ENCODE data around the gene CCDC188. TPM values are rescaled to one million over a fixed set of nuclear protein-coding genes. Genes with fewer than 3 reads are reported as not detected.

Gene CCDC188
- total RNA-seq, 1 experiment from 2014 or later: not detected

- no peak for TF ChIP-seq CTCF (conservative IDR thresholded peaks at IDR 0.05; ENCODE audit: low read depth, low read length)
- TF ChIP-seq EZH2 (IDR thresholded peaks at IDR 0.05; ENCODE audit: borderline replicate concordance, low read depth, low read length, poor library complexity, severe bottlenecking): no peak
- POLR2A ChIA-PET (ENCODE audit: low non-redundant PET): no interaction called here
- Histone ChIP-seq H3K36me3 (ENCODE audit: insufficient read depth, low read length, poor library complexity, severe bottlenecking) (no peaks in the 10 kb centered on the region), H3K27ac (ENCODE audit: low read depth, low read length, poor library complexity, severe bottlenecking) (no peak overlapping the region), H3K27me3 (replicated peaks; ENCODE audit: insufficient read depth, low read depth, low read length, poor library complexity) (no peaks in the 10 kb centered on the region), H3K4me3 (ENCODE audit: low read depth, low read length, poor library complexity, severe bottlenecking) (no peak overlapping the region), H3K4me1 (ENCODE audit: insufficient read depth, low read length, poor library complexity, severe bottlenecking) (no peaks in the 10 kb centered on the region), H3K9me3 (ENCODE audit: low read depth, low read length, poor library complexity, severe bottlenecking) (no peaks in the 10 kb centered on the region)
- CTCF ChIA-PET: no interaction called here
- BruUV-seq (replicated peaks): no TSS peak
- intact Hi-C loops (cut with micrococcal nuclease; ENCODE audit: unreplicated experiment): no loop called here
- no peak for DNase-seq (ENCODE audit: low spot score)
Measured at GRCh38 chr22:20138868-20139267, 12.0 kb downstream of the CCDC188 start.

DNA sequence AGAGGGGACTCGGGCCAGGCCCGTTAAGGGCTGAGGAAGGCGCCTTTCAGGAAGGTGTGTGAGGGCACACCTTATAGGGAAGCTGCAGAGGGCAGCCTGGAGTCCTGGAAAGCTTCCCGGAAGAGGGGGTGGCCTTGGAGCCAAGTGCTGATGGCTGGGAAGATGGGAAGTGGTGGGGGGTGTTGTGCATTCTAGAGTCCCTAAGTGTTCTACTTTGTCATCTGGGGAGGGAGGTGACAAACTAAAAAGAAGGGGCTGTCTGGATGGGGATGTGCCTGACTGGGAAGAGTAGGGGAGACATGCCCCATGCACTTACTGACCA, 12.5 kb downstream of the CCDC188 start:
- intact Hi-C loops (cut with micrococcal nuclease; ENCODE audit: unreplicated experiment): no loop called here
- TF ChIP-seq EZH2 (IDR thresholded peaks at IDR 0.05; ENCODE audit: borderline replicate concordance, low read depth, low read length, poor library complexity, severe bottlenecking): no peak
- no TSS peak for BruUV-seq (replicated peaks)
- Histone ChIP-seq H3K4me3 (ENCODE audit: low read depth, low read length, poor library complexity, severe bottlenecking) (no peak overlapping the region), H3K9me3 (ENCODE audit: low read depth, low read length, poor library complexity, severe bottlenecking) (no peaks in the 10 kb centered on the region), H3K27ac (ENCODE audit: low read depth, low read length, poor library complexity, severe bottlenecking) (no peak overlapping the region), H3K4me1 (ENCODE audit: insufficient read depth, low read length, poor library complexity, severe bottlenecking) (no peaks in the 10 kb centered on the region), H3K36me3 (ENCODE audit: insufficient read depth, low read length, poor library complexity, severe bottlenecking) (no peaks in the 10 kb centered on the region), H3K27me3 (replicated peaks; ENCODE audit: insufficient read depth, low read depth, low read length, poor library complexity) (no peaks in the 10 kb centered on the region)
- no peak for DNase-seq (ENCODE audit: low spot score)
- ChIA-PET CTCF (no interaction called here), POLR2A (ENCODE audit: low non-redundant PET) (no interaction called here)

DNA sequence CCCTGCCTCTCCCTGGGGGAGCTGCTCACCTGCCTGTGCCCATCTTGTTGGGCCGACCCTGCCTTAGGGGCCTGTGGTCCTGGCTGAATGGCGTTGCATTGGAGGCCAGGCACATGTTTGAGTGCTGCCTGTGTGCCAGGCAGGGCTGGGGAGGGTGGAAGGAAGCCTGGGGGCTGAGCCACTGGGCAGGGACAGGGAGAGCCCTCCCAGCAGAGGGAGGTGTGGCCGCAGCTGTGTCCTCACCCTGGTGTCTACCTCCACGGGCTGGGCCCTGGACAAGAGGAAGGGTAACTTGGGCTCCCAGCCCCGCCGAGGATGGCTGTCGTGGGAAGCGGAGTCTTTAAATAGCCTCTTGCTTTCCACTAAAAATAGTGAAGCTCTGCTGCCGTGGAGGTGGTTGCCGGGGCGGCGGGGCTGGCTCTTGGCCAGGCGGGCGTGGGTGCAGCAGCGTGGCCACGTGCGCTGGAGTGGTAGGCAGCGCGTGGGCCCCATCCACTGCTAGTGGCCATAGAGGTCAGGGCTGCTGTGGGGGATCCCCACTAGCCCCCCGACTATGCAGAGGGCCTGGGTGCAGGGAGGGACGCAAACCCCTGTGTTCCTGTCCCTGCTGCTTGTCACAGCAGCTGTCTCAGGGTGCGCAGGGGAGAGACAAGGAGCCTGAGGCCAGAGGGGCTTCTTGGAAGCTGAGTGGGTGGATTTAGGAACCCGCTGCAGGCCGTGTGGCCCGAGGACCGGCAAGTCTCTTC, 13.0 kb downstream of the CCDC188 start:
- ChIA-PET POLR2A (ENCODE audit: low non-redundant PET) (no interaction called here), CTCF (no interaction called here)
- TF ChIP-seq CTCF (conservative IDR thresholded peaks at IDR 0.05; ENCODE audit: low read depth, low read length) (no peak), EZH2 (IDR thresholded peaks at IDR 0.05; ENCODE audit: borderline replicate concordance, low read depth, low read length, poor library complexity, severe bottlenecking) (no peak)
- intact Hi-C loops (cut with micrococcal nuclease; ENCODE audit: unreplicated experiment): no loop called here
- BruUV-seq (replicated peaks): no TSS peak
- Histone ChIP-seq H3K27me3 (replicated peaks; ENCODE audit: insufficient read depth, low read depth, low read length, poor library complexity) (no peaks in the 10 kb centered on the region), H3K9me3 (ENCODE audit: low read depth, low read length, poor library complexity, severe bottlenecking) (no peaks in the 10 kb centered on the region), H3K4me3 (ENCODE audit: low read depth, low read length, poor library complexity, severe bottlenecking) (no peak overlapping the region), H3K4me1 (ENCODE audit: insufficient read depth, low read length, poor library complexity, severe bottlenecking) (no peaks in the 10 kb centered on the region), H3K36me3 (ENCODE audit: insufficient read depth, low read length, poor library complexity, severe bottlenecking) (no peaks in the 10 kb centered on the region), H3K27ac (ENCODE audit: low read depth, low read length, poor library complexity, severe bottlenecking) (no peak overlapping the region)
- no peak for DNase-seq (ENCODE audit: low spot score)

DNA sequence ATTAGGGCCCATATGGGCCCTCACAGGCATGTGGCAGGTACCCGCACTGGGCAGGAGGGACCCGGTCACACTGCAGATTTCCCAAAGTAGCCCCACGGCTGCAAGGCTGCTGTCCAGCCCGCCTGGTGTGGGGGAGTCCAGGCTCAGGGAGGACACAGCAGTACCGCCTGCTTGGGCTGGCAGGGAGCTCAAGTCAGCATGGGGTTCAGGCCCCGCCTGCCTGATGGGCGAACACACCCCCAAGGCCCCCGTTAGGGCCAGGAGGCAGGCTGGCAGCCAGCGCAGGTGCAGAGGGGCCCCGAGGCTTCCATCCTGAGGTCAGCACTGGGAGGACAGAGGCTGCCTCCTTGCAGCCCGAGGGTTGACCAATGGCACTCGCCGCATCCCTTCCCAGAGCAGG, 13.7 kb downstream of the CCDC188 start:
- ChIA-PET CTCF (no interaction called here), POLR2A (ENCODE audit: low non-redundant PET) (no interaction called here)
- Histone ChIP-seq H3K36me3 (ENCODE audit: insufficient read depth, low read length, poor library complexity, severe bottlenecking) (no peaks in the 10 kb centered on the region), H3K27ac (ENCODE audit: low read depth, low read length, poor library complexity, severe bottlenecking) (no peak overlapping the region), H3K9me3 (ENCODE audit: low read depth, low read length, poor library complexity, severe bottlenecking) (no peaks in the 10 kb centered on the region), H3K27me3 (replicated peaks; ENCODE audit: insufficient read depth, low read depth, low read length, poor library complexity) (no peaks in the 10 kb centered on the region), H3K4me3 (ENCODE audit: low read depth, low read length, poor library complexity, severe bottlenecking) (no peak overlapping the region), H3K4me1 (ENCODE audit: insufficient read depth, low read length, poor library complexity, severe bottlenecking) (no peaks in the 10 kb centered on the region)
- no peak for DNase-seq (ENCODE audit: low spot score)
- TF ChIP-seq CTCF (conservative IDR thresholded peaks at IDR 0.05; ENCODE audit: low read depth, low read length) (no peak), EZH2 (IDR thresholded peaks at IDR 0.05; ENCODE audit: borderline replicate concordance, low read depth, low read length, poor library complexity, severe bottlenecking) (no peak)
- intact Hi-C loops (cut with micrococcal nuclease; ENCODE audit: unreplicated experiment): no loop called here
- no TSS peak for BruUV-seq (replicated peaks)

Measured in A673 (cell line).